B cell (primary cell): Measurements from ENCODE around the gene IL1RAPL1.

Source experiments
- CTCF ChIP-seq: fragments of 200-600 bp; IDR thresholded peaks from one replicate; pipeline ENCODE4 v1.8.0; 2022; ENCODE audit warnings: antibody characterized with exemption, mild to moderate bottlenecking
- EZH2 ChIP-seq: IDR thresholded peaks from 2 replicates; pipeline ENCODE4 v1.6.1; 2012; ENCODE audit warnings: borderline replicate concordance, low read depth, mild to moderate bottlenecking, moderate library complexity, low read length; ENCODE audit not compliant: insufficient read depth, poor library complexity, severe bottlenecking

GRCh38 chrX:28697732-28698131, 110.5 kb downstream of the IL1RAPL1 start:
- TF ChIP-seq CTCF (no peak), EZH2 (no peak)
